ENCODE measurements around the gene RBM42.
A peak's percentile ranks its signal among the peaks of the same experiment; 100 is the strongest.
"Not testable (repeated sequence)": the region's sequence is repeated elsewhere in the genome, so short reads cannot be mapped to it uniquely, and the experiment has no call there.

The RBM42 gene

DNA sequence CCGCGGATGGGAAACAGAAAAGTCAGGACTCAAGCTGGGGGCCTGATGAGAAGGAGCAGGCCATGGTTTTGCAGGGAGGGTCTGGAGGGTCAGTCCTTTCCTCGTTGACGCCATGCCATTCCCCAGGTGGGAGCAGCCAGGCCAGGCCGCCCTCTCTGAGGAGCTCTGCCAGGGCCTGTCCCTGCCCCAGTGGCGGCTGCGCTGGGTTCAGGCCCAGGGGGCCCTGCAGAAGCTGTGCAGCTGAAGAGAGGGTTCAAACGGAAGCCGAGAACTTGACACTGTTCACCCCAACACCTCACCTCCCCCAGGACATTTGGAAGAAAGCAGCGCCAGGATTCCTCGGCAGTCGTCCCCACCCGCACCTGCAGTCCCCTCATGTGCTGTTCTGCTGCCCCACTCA is 6.1 kb upstream of the RBM42 start:
- no peak for DNase-seq

DNA sequence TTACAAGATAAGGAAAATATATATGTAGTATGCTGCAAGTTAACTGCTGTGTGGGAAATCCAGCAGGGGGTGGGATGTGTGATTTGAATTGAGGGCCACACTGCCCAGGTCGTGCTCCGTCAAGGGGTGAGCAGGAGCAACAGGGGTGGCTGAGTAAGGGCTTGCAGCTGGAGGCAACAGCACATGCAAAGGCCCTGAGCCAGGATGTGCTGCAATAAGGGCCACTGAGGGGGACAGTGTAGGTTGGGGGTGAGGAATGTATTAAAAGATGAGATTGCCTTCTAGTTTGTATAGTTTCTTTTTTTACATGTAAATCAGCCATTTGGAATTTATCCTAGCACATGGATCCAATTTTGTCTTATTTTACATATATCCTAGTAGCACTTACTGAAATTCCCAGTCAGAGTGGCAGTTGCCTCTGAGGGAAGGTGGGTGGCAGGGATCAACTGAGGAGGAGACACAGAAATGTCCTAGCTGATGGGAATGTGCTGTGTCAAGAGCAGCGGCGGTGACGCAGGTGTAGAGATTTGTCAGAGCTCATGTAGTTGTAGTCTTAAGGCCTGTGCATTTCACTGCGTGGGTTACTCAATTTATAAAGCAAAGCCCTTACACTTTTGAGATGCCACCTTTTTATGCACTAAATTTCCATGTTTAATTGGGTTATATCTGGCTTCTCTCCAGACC is 5.4 kb upstream of the RBM42 start:
- no peak for DNase-seq

DNA sequence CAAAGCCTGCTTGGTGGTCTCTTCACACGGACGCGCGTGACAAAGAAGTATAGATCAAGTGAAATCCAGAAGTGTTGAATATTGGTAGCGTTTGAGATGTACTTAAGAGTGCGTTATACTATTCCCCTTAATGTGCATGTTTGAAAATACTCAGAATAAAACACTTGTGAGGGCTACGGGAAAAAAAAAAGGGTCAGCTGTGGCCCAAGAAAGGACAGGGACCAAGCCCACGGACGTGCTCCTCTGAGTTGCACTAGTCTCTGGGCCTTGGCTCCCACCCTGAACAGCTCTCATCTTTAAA is 622 bp upstream of the RBM42 start:
- no peak for DNase-seq

DNA sequence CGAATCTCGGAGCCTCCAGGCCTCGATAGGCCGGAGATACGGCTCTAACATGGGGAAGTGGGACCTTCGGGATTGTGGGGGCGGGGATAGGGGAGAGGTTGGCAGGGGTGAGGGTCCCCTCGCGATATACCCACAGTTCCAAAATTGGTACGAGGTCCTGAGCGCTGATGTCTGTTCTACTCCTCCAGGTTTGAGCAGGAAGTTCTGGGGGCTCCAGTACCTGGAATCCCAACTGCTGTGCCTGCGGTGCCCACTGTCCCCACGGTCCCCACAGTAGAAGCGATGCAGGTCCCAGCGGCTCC is 447 bp downstream of the RBM42 start:
- no peak for DNase-seq

GRCh38 chr19:35633727-35634440 is 5.0 kb downstream of the RBM42 start:
- DNase-seq, result no peak

GRCh38 chr19:35636651-35637050 is 7.8 kb downstream of the RBM42 start:
- DNase-seq, result no peak

DNA sequence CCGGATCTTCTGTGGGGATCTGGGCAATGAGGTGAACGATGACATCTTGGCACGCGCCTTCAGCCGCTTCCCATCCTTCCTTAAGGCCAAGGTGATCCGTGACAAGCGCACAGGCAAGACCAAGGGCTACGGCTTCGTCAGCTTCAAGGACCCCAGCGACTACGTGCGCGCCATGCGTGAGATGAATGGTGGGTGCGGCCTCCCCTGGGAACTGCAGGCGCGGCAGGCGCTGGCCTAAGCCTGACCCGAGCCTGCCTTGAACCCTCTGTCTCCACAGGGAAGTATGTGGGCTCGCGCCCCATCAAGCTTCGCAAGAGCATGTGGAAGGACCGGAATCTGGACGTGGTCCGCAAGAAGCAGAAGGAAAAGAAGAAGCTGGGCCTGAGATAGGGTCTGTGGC is 8.3 kb downstream of the RBM42 start:
- DNase-seq, result no peak

DNA sequence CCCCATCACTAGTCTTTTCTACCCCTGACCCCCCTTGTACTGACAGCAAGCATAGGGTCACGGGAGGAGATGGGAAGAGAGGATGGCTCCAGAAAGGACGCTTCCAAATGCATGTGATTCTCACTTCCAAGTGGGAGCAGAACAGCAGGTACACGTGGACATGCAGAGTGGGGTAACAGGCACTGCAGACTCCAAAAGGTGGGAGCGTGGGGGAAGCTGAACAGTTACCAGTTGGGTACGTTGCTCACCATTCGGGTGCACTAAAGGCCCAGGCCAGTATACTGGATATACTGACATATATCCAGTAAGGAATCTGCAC is 10.4 kb downstream of the RBM42 start:
- DNase-seq, result no peak

DNA sequence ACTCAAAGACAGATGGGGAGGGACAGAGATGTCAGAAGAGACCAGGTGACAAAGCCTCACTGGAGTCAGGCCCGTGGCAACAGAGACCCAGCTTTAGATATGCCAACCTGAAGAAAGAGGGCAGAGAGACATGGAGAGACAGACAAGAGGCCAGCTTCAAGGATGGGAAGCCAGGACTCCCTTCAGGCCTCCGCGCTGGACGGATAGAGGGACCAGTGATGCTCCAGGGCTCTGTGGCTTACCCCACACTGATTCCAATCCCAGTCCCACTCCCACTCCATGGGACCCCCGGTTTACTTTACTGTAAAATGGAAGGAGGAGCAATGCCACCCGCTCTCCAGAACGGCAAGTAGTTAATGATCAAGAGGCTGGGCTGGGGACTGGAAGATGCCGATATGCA is 11.0 kb downstream of the RBM42 start:
- DNase-seq, result no peak

GRCh38 chr19:35641515-35642151 is 12.8 kb downstream of the RBM42 start, which contains the start of gene ETV2:
Gene ETV2 (plus strand): TSS chr19:35641745. CDS start chr19:35642461, 716 bp downstream.
- DNase-seq, result no peak

DNA sequence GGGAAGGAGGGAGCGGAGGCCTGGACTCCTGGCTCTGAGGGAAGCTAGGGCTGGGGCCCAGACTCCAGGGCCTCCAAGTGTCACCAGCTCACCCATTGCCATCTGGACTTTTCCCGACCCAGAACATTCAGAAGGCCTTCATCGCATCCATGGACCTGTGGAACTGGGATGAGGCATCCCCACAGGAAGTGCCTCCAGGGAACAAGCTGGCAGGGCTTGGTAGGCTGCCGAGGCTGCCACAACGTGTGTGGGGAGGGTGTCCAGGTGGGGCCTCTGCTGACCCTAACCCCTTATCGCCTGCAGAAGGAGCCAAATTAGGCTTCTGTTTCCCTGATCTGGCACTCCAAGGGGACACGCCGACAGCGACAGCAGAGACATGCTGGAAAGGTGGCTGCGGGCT is 13.5 kb downstream of the RBM42 start:
- DNase-seq, result no peak

GRCh38 chr19:35642798-35643254 is 14.0 kb downstream of the RBM42 start:
- no peak for DNase-seq

DNA sequence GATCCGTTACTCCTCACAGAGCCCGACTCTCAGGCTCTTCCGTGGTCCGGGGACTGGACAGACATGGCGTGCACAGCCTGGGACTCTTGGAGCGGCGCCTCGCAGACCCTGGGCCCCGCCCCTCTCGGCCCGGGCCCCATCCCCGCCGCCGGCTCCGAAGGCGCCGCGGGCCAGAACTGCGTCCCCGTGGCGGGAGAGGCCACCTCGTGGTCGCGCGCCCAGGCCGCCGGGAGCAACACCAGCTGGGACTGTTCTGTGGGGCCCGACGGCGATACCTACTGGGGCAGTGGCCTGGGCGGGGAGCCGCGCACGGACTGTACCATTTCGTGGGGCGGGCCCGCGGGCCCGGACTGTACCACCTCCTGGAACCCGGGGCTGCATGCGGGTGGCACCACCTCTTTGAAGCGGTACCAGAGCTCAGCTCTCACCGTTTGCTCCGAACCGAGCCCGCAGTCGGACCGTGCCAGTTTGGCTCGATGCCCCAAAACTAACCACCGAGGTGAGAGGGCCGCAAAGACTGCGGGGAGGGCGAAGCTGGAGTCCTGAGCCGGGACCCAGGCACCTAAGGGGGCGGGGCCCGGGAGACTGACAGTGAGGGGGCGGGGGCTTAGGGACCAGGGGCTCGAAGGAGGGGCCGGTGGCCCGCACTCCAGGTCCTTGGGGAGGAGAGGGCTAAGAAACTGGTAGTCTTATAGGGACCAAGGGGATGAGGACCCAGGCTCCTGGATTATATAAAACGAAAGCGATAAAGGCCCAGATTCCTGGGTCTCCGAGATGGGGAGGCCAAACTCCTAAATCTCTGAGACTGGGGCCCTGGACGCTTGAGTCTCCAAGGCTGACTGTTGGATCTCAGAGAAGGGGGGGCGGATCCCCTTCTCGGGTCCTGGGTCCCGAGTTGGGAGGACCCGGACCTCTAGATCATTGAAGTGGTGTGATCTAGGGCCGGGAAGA is 14.7 kb downstream of the RBM42 start:
- DNase-seq, result peak; percentile 55

GRCh38 chr19:35644206-35644986 is 15.6 kb downstream of the RBM42 start:
- peak; percentile 85 for DNase-seq

GRCh38 chr19:35644987-35645679 is 16.3 kb downstream of the RBM42 start:
- DNase-seq, result peak; percentile 49

GRCh38 chr19:35645680-35646511 is 17.1 kb downstream of the RBM42 start:
- no peak for DNase-seq

DNA sequence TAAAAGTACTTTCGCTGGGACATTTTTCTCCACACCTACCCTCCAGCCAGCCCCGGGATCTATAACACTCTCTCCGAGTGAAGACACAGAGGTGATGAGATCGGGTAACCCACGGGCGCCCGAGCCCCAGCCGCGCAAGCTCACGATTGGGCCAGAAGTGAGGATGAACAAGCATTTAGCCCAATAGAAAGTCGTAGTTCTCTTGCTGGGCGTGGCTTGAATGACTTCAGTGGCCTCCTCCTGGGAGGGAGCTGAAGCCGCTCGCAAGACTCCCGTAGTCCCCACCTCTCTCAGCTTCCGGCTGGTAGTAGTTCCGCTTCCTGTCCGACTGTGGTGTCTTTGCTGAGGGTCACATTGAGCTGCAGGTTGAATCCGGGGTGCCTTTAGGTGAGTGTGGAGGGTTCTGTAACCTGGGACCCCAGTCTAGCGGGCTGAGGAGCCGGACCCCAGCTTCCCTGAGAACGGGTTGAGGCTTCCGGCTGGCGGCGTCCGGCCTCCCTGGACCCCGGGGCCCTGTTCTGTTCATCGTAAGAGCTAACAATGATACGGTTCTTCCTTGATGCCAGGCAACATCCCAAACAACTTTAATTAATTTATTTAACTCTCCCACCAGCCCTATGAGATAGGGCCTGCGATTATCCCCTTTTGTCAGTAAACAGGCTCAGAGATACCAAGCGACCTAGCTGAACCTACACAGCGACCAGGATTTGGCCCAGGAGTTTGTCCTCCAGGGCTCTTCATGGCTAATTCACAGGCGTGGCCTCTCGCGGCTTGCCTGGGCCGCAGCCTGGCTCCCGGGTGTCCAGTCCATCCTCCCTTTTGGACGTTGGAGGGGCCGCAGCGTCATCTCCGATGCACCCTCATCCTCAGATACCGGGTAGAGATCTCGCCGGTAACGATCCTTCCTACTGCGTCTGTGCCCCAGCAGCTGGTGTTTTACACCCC is 19.5 kb downstream of the RBM42 start, which contains the start of gene COX6B1:
Gene COX6B1 (plus strand): TSS at position 307 of the 945 bp plus-strand sequence. CDS start 2,921 bp downstream, outside the sequence.
- DNase-seq, result peak; percentile 93

DNA sequence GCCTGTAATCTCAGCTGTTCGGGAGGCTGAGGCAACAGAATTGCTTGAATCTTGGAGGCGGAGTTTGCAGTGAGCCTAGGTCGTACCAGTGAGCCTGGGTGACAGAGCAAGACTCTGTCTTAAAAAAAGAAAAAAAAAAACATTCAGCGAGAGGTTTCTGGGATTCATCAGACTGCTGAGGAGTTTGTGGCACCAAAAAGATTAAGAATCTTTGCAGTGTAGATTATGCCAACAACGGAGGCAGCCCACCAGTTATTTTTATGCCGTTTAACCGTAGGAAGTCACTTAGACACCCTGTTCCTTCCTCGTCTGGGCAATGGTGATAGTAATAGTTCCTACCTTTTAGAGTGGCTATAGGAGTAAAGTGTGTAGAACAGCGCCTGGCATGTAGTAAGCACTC is 21.7 kb downstream of the RBM42 start:
- DNase-seq, result no peak

DNA sequence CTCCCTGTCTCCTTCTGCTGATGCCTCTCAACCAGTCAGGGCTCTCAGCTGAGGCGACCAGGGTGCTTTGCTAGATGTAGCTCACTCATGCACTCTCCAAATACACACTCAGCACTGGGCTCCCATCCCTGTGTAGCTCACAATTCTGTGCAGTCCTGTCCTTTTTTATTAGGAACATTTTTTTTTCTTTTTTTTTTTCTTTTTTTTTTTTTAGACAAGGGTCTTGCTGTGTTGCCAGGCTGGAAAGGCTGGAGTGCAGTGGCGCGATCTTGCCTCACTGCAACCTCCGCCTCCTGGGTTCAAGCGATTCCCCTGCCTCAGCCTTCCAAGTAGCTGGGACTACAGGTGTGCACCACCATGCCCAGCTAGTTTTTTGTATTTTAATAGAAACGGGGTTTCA is 26.0 kb downstream of the RBM42 start:
- not testable (repeated sequence) for DNase-seq

DNA sequence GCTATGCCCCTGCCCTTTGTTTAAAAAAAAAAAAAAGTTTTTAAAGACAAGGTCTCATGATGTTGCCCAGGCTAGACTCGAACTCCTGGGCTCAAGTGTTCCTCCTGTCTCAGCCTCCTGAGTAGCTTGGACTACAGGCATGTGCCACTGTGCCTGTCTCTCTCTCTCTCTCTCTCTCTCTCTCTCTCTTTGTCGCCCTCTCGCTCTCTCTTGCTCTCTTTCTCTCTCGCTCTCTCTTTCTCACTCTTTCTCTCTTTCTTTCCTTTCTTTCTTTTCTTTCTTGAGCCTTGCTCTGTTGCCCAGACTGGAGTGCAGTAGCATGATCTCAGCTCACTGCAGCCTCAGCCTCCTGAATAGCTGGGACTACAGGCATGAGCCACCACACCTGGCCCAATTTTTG is 26.8 kb downstream of the RBM42 start:
- no peak for DNase-seq

All from NCI-H2029 treated with DMSO at 0.1 percent for 48 hours (cell line).